Measurements from ENCODE around the gene POMT2.
"Not testable (repeated sequence)": the region's sequence is repeated elsewhere in the genome, so short reads cannot be mapped to it uniquely, and the experiment has no call there.

Gene POMT2

GRCh38 chr14:77342726-77343397, 22.2 kb upstream of the POMT2 start:
- TF ChIP-seq, protein P1, sequence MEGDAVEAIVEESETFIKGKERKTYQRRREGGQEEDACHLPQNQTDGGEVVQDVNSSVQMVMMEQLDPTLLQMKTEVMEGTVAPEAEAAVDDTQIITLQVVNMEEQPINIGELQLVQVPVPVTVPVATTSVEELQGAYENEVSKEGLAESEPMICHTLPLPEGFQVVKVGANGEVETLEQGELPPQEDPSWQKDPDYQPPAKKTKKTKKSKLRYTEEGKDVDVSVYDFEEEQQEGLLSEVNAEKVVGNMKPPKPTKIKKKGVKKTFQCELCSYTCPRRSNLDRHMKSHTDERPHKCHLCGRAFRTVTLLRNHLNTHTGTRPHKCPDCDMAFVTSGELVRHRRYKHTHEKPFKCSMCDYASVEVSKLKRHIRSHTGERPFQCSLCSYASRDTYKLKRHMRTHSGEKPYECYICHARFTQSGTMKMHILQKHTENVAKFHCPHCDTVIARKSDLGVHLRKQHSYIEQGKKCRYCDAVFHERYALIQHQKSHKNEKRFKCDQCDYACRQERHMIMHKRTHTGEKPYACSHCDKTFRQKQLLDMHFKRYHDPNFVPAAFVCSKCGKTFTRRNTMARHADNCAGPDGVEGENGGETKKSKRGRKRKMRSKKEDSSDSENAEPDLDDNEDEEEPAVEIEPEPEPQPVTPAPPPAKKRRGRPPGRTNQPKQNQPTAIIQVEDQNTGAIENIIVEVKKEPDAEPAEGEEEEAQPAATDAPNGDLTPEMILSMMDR (IDR thresholded peaks at IDR 0.05; ENCODE audit: low read depth, low read length, missing control alignments) = no peak
- Histone ChIP-seq H3K27ac (no peak overlapping the region), H3K4me3 (ENCODE audit: low read depth, low read length) (no peak overlapping the region), H3K27me3 (replicated peaks) (no peaks in the 10 kb centered on the region), H3K36me3 (replicated peaks) (peaks cover 10% of the 10 kb centered on the region)
- DNase-seq = no peak
- in situ Hi-C loops (cut with HindIII; ENCODE audit: low pct_ligation_motif_present, low sequenced_read_pairs) = no loop called here

DNA sequence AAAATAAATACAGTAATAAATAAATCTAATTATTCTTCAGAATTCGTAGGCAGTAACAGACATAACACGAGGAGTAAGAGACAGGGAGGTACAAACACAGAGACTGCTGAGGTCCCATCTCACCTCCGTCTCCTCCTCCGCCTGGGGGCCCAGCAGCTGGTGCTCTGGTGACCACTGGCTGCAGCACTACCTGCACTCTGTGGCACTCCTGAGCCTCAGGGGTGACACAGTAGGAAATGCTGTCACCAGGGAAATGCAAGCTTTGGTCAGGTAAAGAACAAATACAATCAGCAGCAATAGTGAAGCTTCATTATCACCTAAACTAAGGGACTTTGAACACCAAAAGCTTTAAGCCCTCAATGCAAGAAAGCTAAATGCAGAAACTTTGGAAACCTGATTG, 19.7 kb upstream of the POMT2 start:
- Histone ChIP-seq H3K4me3 (ENCODE audit: low read depth, low read length) (no peak overlapping the region), H3K27ac (no peak overlapping the region), H3K27me3 (replicated peaks) (no peaks in the 10 kb centered on the region), H3K36me3 (replicated peaks) (peaks cover 10% of the 10 kb centered on the region)
- TF ChIP-seq, protein P1 (IDR thresholded peaks at IDR 0.05; ENCODE audit: low read depth, low read length, missing control alignments) = no peak
- in situ Hi-C loops (cut with HindIII; ENCODE audit: low pct_ligation_motif_present, low sequenced_read_pairs) = no loop called here
- DNase-seq = no peak

DNA sequence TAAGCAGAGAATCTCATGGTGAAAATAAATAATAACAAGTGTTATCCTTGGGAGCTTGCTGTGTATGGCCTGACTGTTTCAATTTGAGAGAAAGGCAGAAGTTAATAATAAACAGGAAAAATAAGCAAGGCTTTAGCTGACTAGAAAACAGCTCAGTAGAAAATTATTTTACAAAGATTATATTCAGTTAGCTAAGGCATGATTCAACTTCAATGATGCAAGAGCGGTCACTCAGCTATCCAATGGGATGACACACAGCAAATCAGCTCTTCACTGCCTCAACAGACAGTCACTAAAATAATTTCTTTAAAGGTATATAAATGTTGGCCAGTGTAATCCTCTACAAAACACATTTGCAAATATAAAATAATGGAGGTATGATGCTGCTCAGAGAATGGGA, 18.7 kb upstream of the POMT2 start:
- in situ Hi-C loops (cut with HindIII; ENCODE audit: low pct_ligation_motif_present, low sequenced_read_pairs) = no loop called here
- H3K36me3 ChIP-seq (replicated peaks) = peaks cover 10% of the 10 kb centered on the region
- H3K27me3 ChIP-seq (replicated peaks) = no peaks in the 10 kb centered on the region
- TF ChIP-seq, protein P1 (IDR thresholded peaks at IDR 0.05; ENCODE audit: low read depth, low read length, missing control alignments) = no peak
- no peak overlapping the region for H3K4me3 ChIP-seq (ENCODE audit: low read depth, low read length)
- no peak overlapping the region for H3K27ac ChIP-seq
- DNase-seq = no peak

GRCh38 chr14:77338302-77338701, 17.6 kb upstream of the POMT2 start:
- Histone ChIP-seq H3K27ac (no peak overlapping the region), H3K4me3 (ENCODE audit: low read depth, low read length) (no peak overlapping the region), H3K36me3 (replicated peaks) (peaks cover 10% of the 10 kb centered on the region), H3K27me3 (replicated peaks) (no peaks in the 10 kb centered on the region)
- TF ChIP-seq, protein P1 (IDR thresholded peaks at IDR 0.05; ENCODE audit: low read depth, low read length, missing control alignments) = no peak
- DNase-seq = no peak
- in situ Hi-C loops (cut with HindIII; ENCODE audit: low pct_ligation_motif_present, low sequenced_read_pairs) = no loop called here

DNA sequence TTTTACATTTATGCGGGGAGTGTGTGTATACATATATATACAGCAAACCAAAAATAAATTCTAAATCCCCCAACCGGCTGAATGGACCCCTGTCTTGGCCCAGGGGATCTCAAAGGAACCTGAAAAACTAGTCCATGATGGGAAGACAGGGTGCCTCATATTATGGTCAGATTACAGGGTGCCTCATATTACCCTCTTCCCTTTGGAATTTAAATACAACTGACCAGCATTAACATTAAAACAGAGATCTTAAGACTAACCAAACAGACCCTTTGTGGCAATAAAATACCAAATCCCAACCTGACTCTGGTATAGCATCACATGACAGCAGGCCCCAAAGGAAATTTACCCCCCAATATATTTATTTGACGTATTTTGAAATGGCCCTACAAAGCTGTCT, 17.2 kb upstream of the POMT2 start:
- in situ Hi-C loops (cut with HindIII; ENCODE audit: low pct_ligation_motif_present, low sequenced_read_pairs) = no loop called here
- H3K27me3 ChIP-seq (replicated peaks) = no peaks in the 10 kb centered on the region
- TF ChIP-seq, protein P1 (IDR thresholded peaks at IDR 0.05; ENCODE audit: low read depth, low read length, missing control alignments) = no peak
- no peak for DNase-seq
- no peak overlapping the region for H3K4me3 ChIP-seq (ENCODE audit: low read depth, low read length)
- H3K36me3 ChIP-seq (replicated peaks) = peaks cover 10% of the 10 kb centered on the region
- no peak overlapping the region for H3K27ac ChIP-seq

DNA sequence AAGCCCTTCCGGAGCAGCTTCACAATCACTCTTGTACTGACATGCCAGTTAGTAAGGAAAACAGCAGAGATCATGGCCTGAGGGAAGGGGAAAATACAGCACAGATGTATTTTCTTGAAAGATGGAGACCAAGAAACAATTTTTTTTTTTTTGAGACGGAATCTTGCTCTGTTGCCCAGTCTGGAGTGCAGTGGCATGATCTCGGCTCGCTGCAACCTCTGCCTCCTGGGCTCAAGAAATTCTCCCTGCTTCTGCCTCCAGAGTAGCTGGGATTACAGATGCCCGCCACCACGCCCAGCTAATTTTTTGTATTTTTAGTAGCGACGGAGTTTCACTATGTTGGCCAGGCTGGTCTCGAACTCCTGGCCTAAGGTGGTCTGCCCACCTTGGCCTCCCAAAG, 16.6 kb upstream of the POMT2 start:
- DNase-seq; in situ Hi-C loops (cut with HindIII; ENCODE audit: low pct_ligation_motif_present, low sequenced_read_pairs); H3K4me3 ChIP-seq (ENCODE audit: low read depth, low read length); H3K27me3 ChIP-seq (replicated peaks); H3K36me3 ChIP-seq (replicated peaks); H3K27ac ChIP-seq: not testable (repeated sequence)
